T-helper 2 cell treated with Interferon-gamma antibody and Interleukin-4, amounts not matched to agents 100 ng/mL and 5 ng/mL, for 36 hours (primary cell): ENCODE measurements around the gene HS6ST1. TPM values are rescaled to one million over a fixed set of nuclear protein-coding genes. Genes with fewer than 3 reads are reported as not detected.

ENCODE experiments used
- intact Hi-C: fragments of 100-400 bp; cut with micrococcal nuclease; formaldehyde crosslinking; loops from one replicate; pipeline ENCODE4 v1.15.1; 2023
- total RNA-seq: library from RNA; stranded (reverse); gene quantifications from 2 replicates; pipeline ENCODE4 v1.2.3, GENCODE V29; 2022

HS6ST1 gene
- total RNA-seq, 1 donor from 2014 or later = 14.7 TPM

- intact Hi-C loops = no loop called here
These were observed 34.6 kb downstream of the HS6ST1 start for GRCh38 chr2:128284037-128284441.

- intact Hi-C loops = no loop called here
These were observed 35.5 kb downstream of the HS6ST1 start for GRCh38 chr2:128282976-128283810.

GRCh38 chr2:128282246-128282975, 36.3 kb downstream of the HS6ST1 start:
- intact Hi-C loops = no loop called here

GRCh38 chr2:128281852-128282245, 36.8 kb downstream of the HS6ST1 start:
- intact Hi-C loops = no loop called here

- intact Hi-C loops = no loop called here
These were observed 37.8 kb downstream of the HS6ST1 start for GRCh38 chr2:128280901-128281321.

GRCh38 chr2:128280158-128280871, 38.4 kb downstream of the HS6ST1 start:
- intact Hi-C loops = no loop called here

GRCh38 chr2:128279786-128280157, 38.9 kb downstream of the HS6ST1 start:
- intact Hi-C loops = no loop called here

- intact Hi-C loops = no loop called here
These were observed 39.7 kb downstream of the HS6ST1 start for GRCh38 chr2:128279009-128279408.

- intact Hi-C loops = no loop called here
These were observed 40.5 kb downstream of the HS6ST1 start for GRCh38 chr2:128277961-128278681.

- intact Hi-C loops = no loop called here
These were observed 41.6 kb downstream of the HS6ST1 start for GRCh38 chr2:128276878-128277675.

GRCh38 chr2:128275498-128276045, 43.1 kb downstream of the HS6ST1 start:
- intact Hi-C loops = no loop called here

GRCh38 chr2:128274218-128274617, 44.5 kb downstream of the HS6ST1 start:
- intact Hi-C loops = no loop called here

- intact Hi-C loops = no loop called here
These were observed 45.1 kb downstream of the HS6ST1 start for GRCh38 chr2:128273469-128274081.

GRCh38 chr2:128272601-128273468, 45.8 kb downstream of the HS6ST1 start:
- intact Hi-C loops = no loop called here

- intact Hi-C loops = no loop called here
These were observed 46.6 kb downstream of the HS6ST1 start for GRCh38 chr2:128271911-128272600.

GRCh38 chr2:128271597-128271910, 47.1 kb downstream of the HS6ST1 start:
- intact Hi-C loops = no loop called here

- intact Hi-C loops = no loop called here
These were observed 47.7 kb downstream of the HS6ST1 start for GRCh38 chr2:128270672-128271596.
